Psoas muscle (tissue), 8 donors: Measurements from ENCODE around the gene C1orf141. TPM values are rescaled to one million over a fixed set of nuclear protein-coding genes. Genes with fewer than 3 reads are reported as not detected.

Experiments used
- ATAC-seq, 4 donors: fragments of 200-7000 bp; cut with Tn5 transposase; one replicate each; pipeline ENCODE4 v1.9.1; 2020; ENCODE audit warnings: moderate library complexity in 3 of 4, mild to moderate bottlenecking in 2 of 4
- DNase-seq, 2 donors: peaks; one replicate each; pipeline ENCODE4 v3.0.0-alpha.2; 2020
- H3K27ac ChIP-seq: fragments of 200-600 bp; one replicate; pipeline ENCODE4 v1.8.0; 2022
- H3K27me3 ChIP-seq, 3 donors: fragments of 200-600 bp in 1 of 3; one replicate each; pipeline versions ENCODE4 v1.6.1 to v1.8.0; 2013 to 2022; ENCODE audit warnings: low read length in 2 of 3, mild to moderate bottlenecking in 2 of 3, moderate library complexity in 1 of 3; ENCODE audit not compliant: insufficient read depth in 3 of 3
- H3K36me3 ChIP-seq, 2 donors: fragments of 200-600 bp in 1 of 2; one replicate each; pipeline versions ENCODE4 v1.6.1 to v1.8.0; 2013 to 2022; ENCODE audit warnings: low read depth in 1 of 2, mild to moderate bottlenecking in 1 of 2, moderate library complexity in 1 of 2; ENCODE audit not compliant: insufficient read depth in 1 of 2
- H3K4me1 ChIP-seq: fragments of 200-600 bp; one replicate; pipeline ENCODE4 v1.8.0; 2022
- H3K4me3 ChIP-seq: fragments of 200-600 bp; one replicate; pipeline ENCODE4 v1.8.0; 2022; ENCODE audit warnings: mild to moderate bottlenecking
- H3K9me3 ChIP-seq: fragments of 200-600 bp; one replicate; pipeline ENCODE4 v1.8.0; 2022
- WGBS, 3 donors: extraction: QIAGEN DNeasy Blood & Tissue Kit; methylation state at CpG; one replicate each; pipeline versions ENCODE4 v1.1.6 to v1.1.7; 2013; 5-methylcytosine and 5-hydroxymethylcytosine counted together
- intact Hi-C, 2 donors: fragments of 100-400 bp; cut with DNase I; formaldehyde crosslinking; loops; one replicate each; pipeline versions ENCODE4 v1.11.0 to v1.14.2; 2022
- polyA plus RNA-seq, 3 donors: library from polyadenylated mRNA; stranded (reverse); fragments of 200-250 nt; gene quantifications; one replicate each; pipeline ENCODE4 v1.2.3, GENCODE V29; 2013
- total RNA-seq, 4 donors: library from RNA; stranded (reverse); fragmentation: NEBNext Ultra II Directional in 2 of 4; extraction: Animal tissue kit (Norgen Biotek cat#: 25700) in 2 of 4; gene quantifications; one replicate each; pipeline versions ENCODE4 v1.2.1 to v1.2.4, GENCODE V29; 2021 to 2023
- TF ChIP-seq, protein P1 (sequence below): fragments of 200-600 bp; IDR thresholded peaks from one replicate; pipeline ENCODE4 v1.8.0; 2022; ENCODE audit warnings: antibody characterized with exemption
- donor health status: healthy with polysubstance abuse.
- donor health status: DM: no; HTN: no; CAD: no; lungs with moderate emphysema.
- donor health status: Bipolar disorder and iron deficiency.
- donor health status: healthy.
- donor health status: DM: yes; HTN: yes; CAD: no.
- donor health status: DM: no; HTN: no; CAD: no.
- donor health status: DM: no; HTN: no; CAD: no.
- donor health status: DM: yes; HTN: yes; CAD: no.

Gene C1orf141
- total and polyA plus RNA-seq, 7 donors, result not detected

DNA sequence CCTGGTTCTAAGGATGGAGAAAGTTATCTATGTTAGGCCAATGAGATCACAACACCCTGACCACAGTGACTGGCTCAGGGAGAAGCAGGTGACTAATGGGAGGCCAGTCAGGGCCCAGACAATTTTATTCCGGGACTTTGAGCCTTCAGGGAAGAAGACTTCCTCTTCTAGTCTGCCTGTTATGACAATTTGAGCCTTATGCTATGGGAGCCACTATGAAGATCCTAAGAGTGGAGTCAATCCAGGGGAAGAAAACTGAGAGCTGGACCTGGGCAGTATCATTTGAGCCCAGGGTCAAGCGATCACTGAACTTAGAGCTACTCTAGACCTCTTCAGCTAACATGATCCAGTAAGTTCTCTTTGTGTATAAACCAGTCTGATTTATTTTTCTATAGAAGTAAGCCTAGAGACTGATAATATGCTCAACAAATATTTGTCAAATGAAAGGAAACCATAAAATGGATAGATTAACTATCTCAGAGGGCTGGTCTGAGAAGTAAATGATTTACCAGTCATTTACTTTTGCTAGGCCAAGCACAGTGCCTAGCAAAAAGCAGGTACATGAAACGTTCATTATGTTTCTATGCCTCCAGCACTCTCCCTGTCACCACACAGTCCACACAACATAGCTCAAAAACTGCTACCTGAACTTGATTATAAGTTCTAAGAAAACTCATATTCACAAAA lies 4.2 kb upstream of the C1orf141 start:
- no peak overlapping the region for H3K27ac ChIP-seq
- no peak overlapping the region for H3K4me3 ChIP-seq
- no peaks in the 10 kb centered on the region for H3K27me3 ChIP-seq
- no peak for ATAC-seq
- WGBS, 3 donors, result 77 to 91% (median 88%) methylated on average over 3 of the region's 3 CpGs
- H3K36me3 ChIP-seq, result no peaks in the 10 kb centered on the region
- TF ChIP-seq, protein P1, sequence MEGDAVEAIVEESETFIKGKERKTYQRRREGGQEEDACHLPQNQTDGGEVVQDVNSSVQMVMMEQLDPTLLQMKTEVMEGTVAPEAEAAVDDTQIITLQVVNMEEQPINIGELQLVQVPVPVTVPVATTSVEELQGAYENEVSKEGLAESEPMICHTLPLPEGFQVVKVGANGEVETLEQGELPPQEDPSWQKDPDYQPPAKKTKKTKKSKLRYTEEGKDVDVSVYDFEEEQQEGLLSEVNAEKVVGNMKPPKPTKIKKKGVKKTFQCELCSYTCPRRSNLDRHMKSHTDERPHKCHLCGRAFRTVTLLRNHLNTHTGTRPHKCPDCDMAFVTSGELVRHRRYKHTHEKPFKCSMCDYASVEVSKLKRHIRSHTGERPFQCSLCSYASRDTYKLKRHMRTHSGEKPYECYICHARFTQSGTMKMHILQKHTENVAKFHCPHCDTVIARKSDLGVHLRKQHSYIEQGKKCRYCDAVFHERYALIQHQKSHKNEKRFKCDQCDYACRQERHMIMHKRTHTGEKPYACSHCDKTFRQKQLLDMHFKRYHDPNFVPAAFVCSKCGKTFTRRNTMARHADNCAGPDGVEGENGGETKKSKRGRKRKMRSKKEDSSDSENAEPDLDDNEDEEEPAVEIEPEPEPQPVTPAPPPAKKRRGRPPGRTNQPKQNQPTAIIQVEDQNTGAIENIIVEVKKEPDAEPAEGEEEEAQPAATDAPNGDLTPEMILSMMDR, result no peak
- no peaks in the 10 kb centered on the region for H3K9me3 ChIP-seq
- no peaks in the 10 kb centered on the region for H3K4me1 ChIP-seq
- DNase-seq, result no peak
- intact Hi-C loops, result no loop called here

DNA sequence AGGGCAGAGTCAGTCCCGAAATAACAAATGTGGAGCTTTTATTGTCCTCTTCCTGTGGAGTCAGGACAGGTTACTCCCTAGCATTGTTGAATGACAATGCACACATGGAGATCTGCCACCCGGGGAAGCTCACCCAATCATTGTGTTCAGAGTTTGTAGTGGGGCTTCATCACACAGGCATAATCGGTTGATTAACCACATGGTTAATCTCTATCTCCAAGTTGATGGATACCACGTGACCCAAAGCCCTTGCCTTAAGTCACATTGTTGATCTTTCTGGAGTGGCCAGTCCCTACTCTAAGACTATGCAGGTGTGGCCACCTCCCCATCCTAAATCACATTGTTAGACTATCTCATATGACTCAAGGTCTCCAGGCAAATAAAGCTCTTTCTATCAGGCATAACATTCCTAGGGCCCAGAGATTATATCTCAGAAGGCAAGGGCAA lies 2.6 kb upstream of the C1orf141 start:
- Histone ChIP-seq H3K27me3 (no peaks in the 10 kb centered on the region), H3K36me3 (no peaks in the 10 kb centered on the region), H3K9me3 (no peaks in the 10 kb centered on the region), H3K4me3 (no peak overlapping the region), H3K4me1 (no peaks in the 10 kb centered on the region), H3K27ac (no peak overlapping the region)
- TF ChIP-seq, protein P1, result no peak
- DNase-seq (no peak), ATAC-seq (no peak)
- intact Hi-C loops, result no loop called here
- 47 to 58% (median 57%) methylated on average over 4 of the region's 4 CpGs for WGBS, 3 donors

DNA sequence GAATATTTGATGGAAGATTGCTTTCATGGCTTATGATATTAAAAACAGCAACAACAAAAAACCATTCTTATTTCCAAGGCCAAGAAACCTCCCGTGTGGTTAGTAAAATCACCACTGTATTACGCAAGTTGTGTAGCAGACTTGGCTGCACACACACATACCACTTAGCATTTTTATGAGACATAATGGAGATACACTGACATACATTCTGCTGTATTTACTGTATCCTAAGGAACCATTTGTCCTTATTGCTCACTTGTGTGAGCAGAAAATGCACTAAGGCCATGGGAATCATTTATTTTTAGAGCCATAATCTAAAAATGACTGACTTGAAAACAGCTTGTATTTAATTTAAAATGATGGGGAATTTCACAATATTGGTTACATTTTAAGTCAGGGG lies 584 bp upstream of the C1orf141 start:
- DNase-seq, result no peak

DNA sequence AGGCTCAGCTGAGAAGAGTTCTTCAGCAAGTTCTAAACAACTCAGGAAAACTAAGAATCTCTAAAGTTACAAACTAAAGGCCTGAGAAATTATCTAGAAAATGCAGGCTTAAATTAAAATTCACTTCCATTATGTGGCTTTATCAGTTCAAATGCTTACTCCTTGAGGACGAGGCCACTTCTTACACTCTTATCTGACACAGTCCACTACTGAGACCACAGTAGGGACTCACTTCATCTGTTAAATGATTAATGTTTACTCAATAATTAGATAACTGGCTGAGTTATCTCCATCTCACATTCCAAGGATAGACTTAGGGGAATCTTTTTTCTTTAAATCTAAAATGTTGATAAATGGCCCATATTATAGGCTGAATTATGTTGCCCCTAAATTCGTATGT lies 1.6 kb downstream of the C1orf141 start:
- DNase-seq (no peak), ATAC-seq (no peak)
- Histone ChIP-seq H3K9me3 (no peaks in the 10 kb centered on the region), H3K27ac (no peak overlapping the region), H3K4me1 (no peaks in the 10 kb centered on the region), H3K27me3 (no peaks in the 10 kb centered on the region), H3K36me3 (no peaks in the 10 kb centered on the region), H3K4me3 (no peak overlapping the region)
- TF ChIP-seq, protein P1, result no peak
- WGBS, 3 donors, result 83 to 94% (median 92%) methylated on average over 2 of the region's 2 CpGs
- intact Hi-C loops, result no loop called here

More for the DNA sequence above, 584 bp upstream of the C1orf141 start:
- no peaks in the 10 kb centered on the region for H3K36me3 ChIP-seq
- TF ChIP-seq, protein P1, result no peak
- H3K9me3 ChIP-seq, result no peaks in the 10 kb centered on the region
- no peaks in the 10 kb centered on the region for H3K4me1 ChIP-seq
- no peak overlapping the region for H3K27ac ChIP-seq
- no peak overlapping the region for H3K4me3 ChIP-seq
- H3K27me3 ChIP-seq, result no peaks in the 10 kb centered on the region
- WGBS, 3 donors, result 49 to 61% (median 59%) methylated on average over 2 of the region's 2 CpGs
- intact Hi-C loops, result no loop called here
- no peak for ATAC-seq

DNA sequence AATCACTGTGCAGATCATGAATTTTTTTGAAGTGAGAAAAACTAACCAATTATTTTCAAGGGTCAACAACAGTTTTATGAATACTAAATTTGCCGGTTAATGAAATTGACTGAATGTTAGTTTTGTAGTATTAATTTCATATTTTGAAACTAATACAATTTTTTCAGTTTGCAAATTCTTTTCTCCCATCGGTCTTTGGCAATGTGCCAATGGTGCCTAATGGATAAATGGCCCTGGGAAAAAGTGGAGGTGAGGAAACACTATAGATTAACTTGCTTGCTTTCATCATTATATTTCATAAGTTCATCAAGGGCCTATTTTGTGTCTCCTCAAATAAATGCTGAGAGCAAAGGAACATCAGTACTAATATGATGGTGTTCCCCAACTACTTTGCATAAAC lies 4.1 kb downstream of the C1orf141 start:
- intact Hi-C loops, result no loop called here
- DNase-seq (no peak), ATAC-seq (no peak)
- no peak overlapping the region for H3K27ac ChIP-seq
- H3K36me3 ChIP-seq, result no peaks in the 10 kb centered on the region
- WGBS, 3 donors, result 49 to 52% (median 49%) methylated on average over 2 of the region's 2 CpGs
- H3K4me1 ChIP-seq, result no peaks in the 10 kb centered on the region
- no peaks in the 10 kb centered on the region for H3K27me3 ChIP-seq
- TF ChIP-seq, protein P1, result no peak
- H3K4me3 ChIP-seq, result no peak overlapping the region
- H3K9me3 ChIP-seq, result no peaks in the 10 kb centered on the region
